Stimulated activated CD8-positive, alpha-beta memory T cell treated with anti-CD3 and anti-CD28 coated beads, Interleukin-12 subunit alpha, Interleukin-12 subunit beta, amount 100 ng/mL, for 4 hours (primary cell): ENCODE results near the gene ACSF3.

Source experiments
- DNase-seq: peaks from one replicate; pipeline ENCODE4 v3.0.0-alpha.2; 2020; ENCODE audit warnings: low read depth

Gene ACSF3

GRCh38 chr16:89093602-89094251 lies at the start of gene ACSF3:
Gene ACSF3, plus strand, starts transcription at chr16:89093852. Its CDS starts 6,830 bp downstream, at chr16:89100682.
- peak; percentile 59 for DNase-seq

- no peak for DNase-seq
Observed at GRCh38 chr16:89044418-89045180, 49.1 kb upstream of the ACSF3 start.

- DNase-seq = no peak
Observed at GRCh38 chr16:89045181-89045815, 48.4 kb upstream of the ACSF3 start.

- no peak for DNase-seq
Observed at GRCh38 chr16:89045881-89046280, 47.8 kb upstream of the ACSF3 start.

GRCh38 chr16:89046491-89046890 lies 47.2 kb upstream of the ACSF3 start:
- no peak for DNase-seq

- DNase-seq = no peak
Observed at GRCh38 chr16:89047331-89048089, 46.1 kb upstream of the ACSF3 start.

- no peak for DNase-seq
Observed at GRCh38 chr16:89048090-89048725, 45.4 kb upstream of the ACSF3 start.

- no peak for DNase-seq
Observed at GRCh38 chr16:89048871-89049422, 44.7 kb upstream of the ACSF3 start.

GRCh38 chr16:89049484-89050118 lies 44.1 kb upstream of the ACSF3 start:
- DNase-seq = no peak

- no peak for DNase-seq
Observed at GRCh38 chr16:89050119-89050867, 43.4 kb upstream of the ACSF3 start.

- no peak for DNase-seq
Observed at GRCh38 chr16:89050868-89051311, 42.8 kb upstream of the ACSF3 start.

- no peak for DNase-seq
Observed at GRCh38 chr16:89051521-89052166, 42.0 kb upstream of the ACSF3 start.

- DNase-seq = no peak
Observed at GRCh38 chr16:89052191-89052889, 41.3 kb upstream of the ACSF3 start.

- no peak for DNase-seq
Observed at GRCh38 chr16:89052890-89053724, 40.5 kb upstream of the ACSF3 start.

GRCh38 chr16:89053725-89054029 lies 40.0 kb upstream of the ACSF3 start:
- DNase-seq = no peak

- no peak for DNase-seq
Observed at GRCh38 chr16:89054261-89054661, 39.4 kb upstream of the ACSF3 start.

GRCh38 chr16:89054714-89055113 lies 38.9 kb upstream of the ACSF3 start:
- no peak for DNase-seq

- no peak for DNase-seq
Observed at GRCh38 chr16:89055313-89055712, 38.3 kb upstream of the ACSF3 start.
